ENCODE data around the gene ZRANB1.

The ZRANB1 gene

DNA sequence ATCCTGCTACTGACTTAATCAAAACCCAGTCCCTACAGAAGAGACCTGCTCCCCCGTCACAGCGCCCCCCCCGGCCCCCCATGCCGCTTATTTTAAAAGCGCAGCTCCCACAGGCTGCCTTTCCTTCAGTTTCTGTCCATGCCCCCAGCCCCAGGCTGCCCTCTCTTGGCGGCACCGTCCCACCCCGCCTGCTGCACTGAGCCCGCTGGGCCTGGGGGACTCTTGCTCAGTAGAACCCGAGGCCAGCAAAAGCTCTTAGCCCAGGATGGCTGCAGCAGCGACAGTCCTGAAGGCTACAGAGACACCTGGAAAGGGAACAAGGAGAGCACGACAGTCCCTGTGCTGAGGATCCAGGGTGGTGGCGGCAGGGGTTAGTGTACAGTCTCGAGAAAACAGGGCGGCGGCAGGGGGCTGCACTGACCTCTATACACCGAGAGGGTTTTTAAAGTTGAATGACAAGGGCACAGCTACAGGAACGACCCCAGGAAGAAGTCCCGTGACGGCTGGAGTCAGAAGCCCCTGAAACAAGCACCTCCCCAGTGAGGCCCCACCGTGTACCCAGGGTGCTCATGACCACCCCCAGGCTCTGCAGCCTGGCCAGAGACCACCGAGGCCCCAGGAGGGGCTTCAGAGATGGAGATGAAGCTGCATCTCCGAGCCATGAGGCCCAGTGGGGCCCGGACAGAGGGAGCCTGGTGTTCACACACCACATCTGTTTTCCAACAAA, 54.4 kb downstream of the ZRANB1 start:
- no peak for DNase-seq

DNA sequence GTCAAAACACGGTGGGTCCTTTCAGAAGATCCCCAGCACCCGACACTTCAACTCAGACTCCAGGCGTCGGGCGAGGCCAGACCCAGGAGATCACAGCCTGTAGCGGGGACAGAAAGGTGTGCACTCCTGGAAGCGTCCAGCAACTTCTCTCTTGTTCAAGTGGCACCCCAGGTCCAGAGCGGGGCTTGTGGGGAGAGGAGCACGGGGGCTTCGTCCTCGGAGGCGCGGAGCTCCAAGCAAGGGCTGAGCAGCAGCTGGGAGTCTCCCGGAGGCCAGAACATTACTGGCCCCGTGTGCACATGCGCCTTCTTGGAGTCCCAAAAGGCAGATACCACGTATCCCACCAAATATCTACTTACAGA, 54.9 kb downstream of the ZRANB1 start:
- no peak for DNase-seq

GRCh38 chr10:124997306-124997705, 55.4 kb downstream of the ZRANB1 start:
- DNase-seq: no peak

GRCh38 chr10:124997771-124998623, 56.1 kb downstream of the ZRANB1 start:
- DNase-seq: no peak

GRCh38 chr10:124998624-124999291, 56.8 kb downstream of the ZRANB1 start:
- DNase-seq: no peak

DNA sequence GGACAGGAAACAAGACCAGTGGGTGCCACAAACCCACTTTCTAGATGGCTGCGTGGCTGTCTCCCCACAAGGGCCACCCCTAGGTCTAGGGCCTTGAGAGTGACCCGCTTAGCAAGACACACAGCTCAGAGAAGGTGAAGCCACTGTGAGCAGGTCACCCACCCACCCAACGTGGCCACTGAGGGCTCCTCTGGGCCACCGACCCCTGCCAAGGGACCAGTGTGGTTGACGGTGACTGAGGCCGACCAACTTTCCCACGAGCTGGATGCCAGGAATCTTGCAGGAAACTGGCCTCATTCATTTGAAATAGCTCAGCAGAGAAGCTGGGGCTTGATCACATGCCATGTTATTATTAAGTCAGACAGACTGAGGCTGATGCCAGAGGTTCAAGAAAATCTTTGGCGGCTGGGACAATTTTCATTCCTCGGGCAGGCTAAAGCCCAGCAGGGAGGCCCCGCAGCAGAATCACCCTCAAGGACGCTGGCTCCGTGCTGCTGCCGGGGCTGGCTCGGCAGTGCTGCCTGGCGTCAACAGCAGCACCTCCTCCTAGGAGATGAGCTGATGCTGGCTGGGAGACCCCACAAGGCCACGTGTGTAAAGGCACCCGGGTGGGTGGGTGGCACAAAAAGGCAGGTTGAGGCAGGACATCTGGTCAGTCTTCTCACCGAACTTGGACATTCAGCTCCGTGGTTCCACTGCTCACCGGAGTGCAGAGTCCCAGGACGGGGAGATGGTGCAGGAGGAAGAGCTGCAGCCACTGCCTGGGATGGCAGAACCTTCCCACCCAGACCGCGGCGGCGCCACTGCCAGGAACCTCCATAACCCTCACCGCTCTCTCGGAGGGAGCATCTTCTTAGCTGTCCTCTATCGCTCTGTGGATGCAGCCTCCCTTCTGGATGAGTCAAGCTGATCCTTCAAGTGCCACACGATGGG, 57.8 kb downstream of the ZRANB1 start:
- DNase-seq: no peak

GRCh38 chr10:125000366-125001312, 58.7 kb downstream of the ZRANB1 start:
- DNase-seq: no peak

DNA sequence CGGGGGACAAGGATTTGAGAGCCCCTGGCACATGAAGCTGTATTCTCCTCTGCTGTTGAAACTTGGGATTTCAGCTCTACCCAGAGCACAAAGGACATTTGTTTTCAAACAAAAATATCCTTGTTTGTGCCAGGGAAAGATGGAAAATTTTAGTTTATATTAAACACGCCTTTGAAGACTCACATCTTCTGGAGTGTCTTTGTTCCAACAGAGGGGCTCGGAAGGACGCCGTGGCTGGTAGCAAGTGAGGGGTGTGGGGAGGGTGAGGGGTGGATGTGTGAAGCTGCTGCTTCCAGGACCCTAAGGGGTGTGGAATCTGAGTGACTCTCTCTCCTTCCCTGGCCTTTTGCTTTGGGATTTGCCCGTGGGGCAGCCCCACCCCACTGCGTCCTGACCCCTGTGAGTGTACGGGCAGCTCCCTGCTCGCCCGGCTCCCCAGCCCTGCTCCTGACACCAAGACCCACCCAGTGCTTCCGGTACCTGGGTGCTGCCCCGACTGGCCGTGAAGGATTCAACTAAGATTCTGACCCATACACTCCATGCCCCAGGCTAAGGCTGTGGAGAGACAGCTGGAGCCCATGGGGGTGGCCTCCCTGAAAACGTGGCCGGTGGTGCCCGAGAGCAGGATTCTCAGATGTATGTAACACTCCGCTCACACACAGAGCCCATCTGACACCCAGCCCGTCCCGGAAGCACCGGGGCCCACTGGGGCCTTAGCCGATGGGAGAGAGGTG, 59.6 kb downstream of the ZRANB1 start:
- DNase-seq: no peak

DNA sequence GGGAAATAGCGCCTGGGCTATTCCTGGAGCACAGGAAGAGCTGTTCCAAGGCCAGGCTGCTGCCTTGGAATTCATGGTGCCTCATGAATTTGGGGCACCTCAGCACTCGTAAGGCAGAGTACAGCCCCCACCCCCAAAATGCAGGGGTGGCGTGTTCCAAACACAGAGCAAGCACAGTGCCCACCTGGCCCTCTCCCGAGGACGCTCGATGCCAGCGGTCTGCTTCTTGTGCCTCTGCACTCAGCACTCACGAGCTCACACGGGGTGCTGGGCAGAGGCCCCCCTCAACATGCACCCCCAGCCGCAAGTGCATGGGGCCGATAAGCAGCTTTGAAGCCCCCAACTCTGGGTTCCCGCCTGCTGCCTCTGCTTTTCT, 60.1 kb downstream of the ZRANB1 start:
- DNase-seq: no peak

DNA sequence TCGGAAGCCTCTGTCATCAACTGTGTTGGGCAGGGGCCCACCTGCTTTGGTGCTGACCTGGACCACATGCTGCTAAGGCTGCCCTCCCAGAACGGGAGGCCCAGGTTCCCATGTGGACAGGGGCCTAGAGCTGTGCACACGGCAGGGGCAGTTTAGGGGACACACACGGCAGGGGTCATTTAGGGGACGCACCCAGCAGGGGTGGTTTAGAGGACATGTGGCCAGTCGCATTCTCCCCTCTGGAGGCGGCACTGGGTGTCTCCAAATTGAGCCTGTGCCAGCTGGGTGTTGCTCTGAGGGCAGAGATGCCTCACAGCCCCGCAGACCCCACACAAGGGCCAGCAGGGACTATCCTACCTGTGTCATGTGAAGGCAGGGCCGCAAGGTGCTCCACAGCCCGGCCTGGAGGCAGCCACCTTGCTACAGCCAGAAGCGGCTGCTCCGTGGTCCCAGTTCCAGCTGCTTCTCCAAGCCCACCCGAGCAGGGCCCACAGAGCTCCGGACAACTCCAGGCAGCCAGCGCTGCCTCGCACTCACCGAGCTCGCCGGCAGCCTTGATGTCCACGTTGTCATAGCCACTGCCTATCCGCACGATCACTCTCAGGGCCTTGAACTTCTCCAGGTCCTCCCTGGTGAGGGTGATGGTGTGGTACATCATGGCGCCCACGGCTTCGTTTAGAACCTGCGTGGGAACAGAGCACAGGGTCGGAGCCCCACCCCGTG, 60.7 kb downstream of the ZRANB1 start:
- no peak for DNase-seq

DNA sequence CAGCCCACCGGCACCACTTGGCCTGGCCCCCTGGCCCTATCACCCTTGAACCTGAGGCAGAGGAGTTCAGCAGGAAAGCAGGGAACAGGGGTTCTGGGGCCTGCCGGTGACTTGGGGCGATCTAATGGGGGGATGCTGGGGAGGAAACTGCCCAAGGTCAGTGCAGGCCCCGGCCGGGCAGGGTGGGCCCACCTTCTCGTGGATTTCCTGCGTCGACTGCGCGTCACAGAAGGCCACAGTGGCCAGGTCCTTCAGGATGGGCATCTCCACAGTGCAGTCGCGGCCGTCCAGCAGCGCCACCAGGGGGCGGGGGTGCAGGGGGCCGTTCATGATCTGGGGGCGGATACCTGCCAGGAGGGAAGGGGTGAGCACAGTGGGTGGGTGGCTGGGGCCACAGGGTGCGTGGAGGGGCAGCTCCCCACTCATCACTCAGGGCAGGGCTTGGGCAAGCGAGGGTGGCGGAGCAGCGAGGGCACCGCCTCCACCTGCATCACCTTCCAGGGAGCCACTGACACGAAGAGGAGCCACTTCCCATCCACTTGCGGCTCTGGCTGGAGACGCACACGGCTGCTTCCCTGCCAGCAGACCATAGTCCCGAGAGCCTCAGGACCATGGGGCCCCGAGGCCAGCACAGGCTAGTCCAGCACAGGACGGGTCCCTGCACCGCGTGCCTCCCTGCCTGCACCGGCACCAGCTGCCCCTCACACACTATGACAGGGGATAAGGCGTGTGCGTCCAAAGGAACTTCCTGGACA, 61.4 kb downstream of the ZRANB1 start:
- DNase-seq: no peak

GRCh38 chr10:125003901-125004467, 62.1 kb downstream of the ZRANB1 start:
- no peak for DNase-seq

DNA sequence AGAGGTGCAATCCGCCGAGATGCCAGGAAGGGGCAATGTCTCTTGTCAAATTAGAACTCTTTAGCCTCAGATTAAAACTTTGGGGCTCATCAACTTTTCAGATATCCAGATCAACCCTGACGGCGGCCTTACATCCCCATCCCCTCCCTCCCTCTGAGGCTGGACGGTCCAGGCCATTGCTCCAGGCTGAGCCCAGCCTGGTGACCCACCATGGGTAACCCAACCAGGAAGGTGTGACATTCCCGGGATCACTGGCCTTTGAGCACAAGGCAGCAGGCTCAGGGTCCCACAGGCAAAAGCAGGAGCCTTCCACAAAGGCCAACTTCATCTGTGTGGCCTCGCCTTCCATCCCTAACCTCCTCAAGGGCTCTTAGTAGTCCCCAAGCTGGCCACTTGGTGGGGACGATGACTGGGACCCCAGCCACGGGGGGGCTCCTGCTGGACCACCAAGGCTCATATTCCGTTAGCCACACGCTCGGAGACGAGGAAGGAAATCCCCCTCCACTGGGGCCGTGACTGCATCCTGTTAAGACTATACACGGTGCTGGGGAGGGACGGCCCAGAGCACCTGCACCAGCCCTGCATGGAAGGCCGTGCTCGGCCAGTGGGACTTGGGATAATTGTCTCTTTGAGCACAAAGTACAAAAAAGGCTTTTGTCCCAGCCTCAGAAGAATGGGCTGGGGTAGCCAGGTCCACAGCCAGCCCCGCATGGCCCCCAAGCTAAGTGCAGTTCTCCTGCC, 62.8 kb downstream of the ZRANB1 start:
- DNase-seq: no peak

DNA sequence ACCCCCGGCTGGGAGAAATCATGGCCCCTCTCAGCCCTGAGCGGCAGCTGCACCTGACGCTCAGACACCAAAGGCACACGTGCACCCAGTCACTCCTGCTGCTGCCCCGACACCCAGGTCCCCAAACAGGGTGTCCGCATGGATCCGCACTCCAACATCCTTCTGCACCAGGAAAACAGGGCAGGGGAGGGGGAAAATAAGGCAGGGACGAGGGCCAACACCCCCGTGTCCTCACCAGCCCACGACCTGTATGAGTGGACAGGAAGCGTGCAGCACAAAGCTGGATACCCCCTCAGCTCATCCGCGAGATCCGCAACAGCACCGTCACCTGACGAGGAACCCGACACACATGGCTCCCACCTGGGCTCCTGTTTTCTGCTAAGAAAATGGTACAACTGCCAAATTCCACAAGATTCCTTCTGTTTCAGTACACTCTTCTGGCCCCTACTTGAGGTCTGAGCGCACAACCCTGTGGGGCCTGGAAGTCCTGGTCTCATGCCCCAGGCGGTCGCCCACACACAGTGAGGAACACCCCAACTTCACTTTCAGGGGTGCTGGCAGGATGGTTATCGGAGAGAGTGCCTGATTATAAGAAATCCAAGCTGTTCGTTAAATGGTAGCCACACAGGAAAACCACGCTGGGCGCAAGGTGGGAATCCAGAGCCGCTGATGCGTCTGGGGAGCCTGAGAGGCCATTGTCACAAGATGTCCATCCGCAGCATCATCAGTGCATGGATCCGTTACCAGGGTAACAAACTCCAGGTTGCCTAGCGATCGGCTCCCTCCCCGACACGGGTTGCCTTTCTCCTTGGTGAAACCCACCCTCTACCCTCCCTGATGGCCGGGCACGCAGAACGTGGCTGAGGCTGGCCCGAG, 63.6 kb downstream of the ZRANB1 start:
- DNase-seq: no peak

- DNase-seq: no peak
These were observed 64.3 kb downstream of the ZRANB1 start for GRCh38 chr10:125006188-125006680.

- DNase-seq: no peak
These were observed 65.1 kb downstream of the ZRANB1 start for GRCh38 chr10:125006921-125007426.

GRCh38 chr10:125007436-125007835, 65.5 kb downstream of the ZRANB1 start:
- DNase-seq: no peak
